Measurements from ENCODE around the gene SORCS2. TPM values are rescaled to one million over a fixed set of nuclear protein-coding genes. Genes with fewer than 3 reads are reported as not detected.

The SORCS2 gene
- total and polyA plus RNA-seq, 2 of the 13 experiments (the other 11 are each of a cell fraction or from before 2014, with no cell fraction given): 0.82 to 1.0 TPM

- H2AFZ ChIP-seq (ENCODE audit: low read length): no peak overlapping the region
- CTCF ChIA-PET (ENCODE audit: low intra/inter-chr PET ratio, low total read pairs): no interaction called here
- peaks cover 2 to 6% of the 10 kb centered on the region in 2 experiments; a peak in 3 of 5 replicates for H3K27me3 ChIP-seq (ENCODE audit: control insufficient read depth in 1 of 2, insufficient read depth in 2 of 2, low read length in 2 of 2)
- peaks cover 51% of the 10 kb centered on the region for H3K4me1 ChIP-seq (ENCODE audit: insufficient read depth, low read length)
- POLR2A ChIA-PET: interaction anchor here (0.5 kb wide), 1 partner anchor 145 kb away, joined by 3 read pairs; no protein-coding TSS in a partner anchor
- ATAC-seq: no peak
- intact Hi-C loops (cut with micrococcal nuclease; ENCODE audit: unreplicated experiment) (loop anchor here (10.0 kb wide), 1 partner anchor 105 kb away; no protein-coding TSS in a partner anchor), in situ Hi-C loops (cut with HindIII; ENCODE audit: extremely low pct_ligation_motif_present, low pct_unique_long_range_greater_than_20kb) (no loop called here)
- H3K27ac ChIP-seq (ENCODE audit: extremely low read length, insufficient read depth, low read length): no peak overlapping the region
- H3K4me2 ChIP-seq (ENCODE audit: low read depth, low read length): no peak overlapping the region
- H4K20me1 ChIP-seq (ENCODE audit: insufficient read depth, low read length): no peaks in the 10 kb centered on the region
- TF ChIP-seq ZNF841 (CRISPR knock-in tag; IDR thresholded peaks at IDR 0.05; ENCODE audit: borderline replicate concordance) (no peak), JDP2 (CRISPR knock-in tag; IDR thresholded peaks at IDR 0.05; ENCODE audit: borderline replicate concordance) (no peak), ZNF549 (CRISPR knock-in tag; IDR thresholded peaks at IDR 0.05) (no peak), ZNF703 (CRISPR knock-in tag; IDR thresholded peaks at IDR 0.05; ENCODE audit: borderline replicate concordance) (no peak), ZNF563 (CRISPR knock-in tag; IDR thresholded peaks at IDR 0.05) (no peak), MTA3 (CRISPR knock-in tag; IDR thresholded peaks at IDR 0.05) (no peak), GLMP (CRISPR knock-in tag; IDR thresholded peaks at IDR 0.05; ENCODE audit: borderline replicate concordance) (no peak), MZF1 (CRISPR knock-in tag; IDR thresholded peaks at IDR 0.05; ENCODE audit: borderline replicate concordance) (no peak)
- no peaks in the 10 kb centered on the region for H3K9me3 ChIP-seq (ENCODE audit: low read length)
- H3K4me3 ChIP-seq (replicated peaks in 1 of 3; ENCODE audit: insufficient read depth in 1 of 3, low read depth in 2 of 3, low read length in 3 of 3): no peak overlapping the region
- BruUV-seq (replicated peaks): no TSS peak
- no peaks in the 10 kb centered on the region for H3K36me3 ChIP-seq (replicated peaks in 1 of 2; ENCODE audit: control insufficient read depth in 1 of 2, insufficient read depth in 2 of 2, low read length in 2 of 2)
- 61% methylated on average over 9 of the region's 12 CpGs for WGBS (ENCODE audit: low lambda C conversion rate)
- no peak overlapping the region for H3K9ac ChIP-seq (ENCODE audit: insufficient read depth, low read depth, low read length)
- DNase-seq (ENCODE audit: low spot score): no peak
- no peak for FAIRE-seq
- H3K79me2 ChIP-seq (ENCODE audit: insufficient read depth, low read length): peaks cover 2% of the 10 kb centered on the region
Observed at GRCh38 chr4:7529368-7530080, 337.2 kb downstream of the SORCS2 start.
